NCI-H2171 (cell line): ENCODE results near the gene ACACB.

Experiments used
- DNase-seq: peaks from one replicate; lab custom pipeline; 2025; lab: John Stamatoyannopoulos, UW

ACACB gene

GRCh38 chr12:109115758-109116610 lies at the start of gene ACACB:
ACACB (plus strand) TSS chr12:109116587; CDS start chr12:109139406, 22,819 bp downstream.
- DNase-seq = no peak

GRCh38 chr12:109069307-109070271 lies 46.8 kb upstream of the ACACB start:
- no peak for DNase-seq

GRCh38 chr12:109074866-109075265 lies 41.5 kb upstream of the ACACB start:
- no peak for DNase-seq

- DNase-seq = no peak
Observed at GRCh38 chr12:109082751-109083150, 33.6 kb upstream of the ACACB start.

- no peak for DNase-seq
Observed at GRCh38 chr12:109084425-109084824, 32.0 kb upstream of the ACACB start.

- DNase-seq = no peak
Observed at GRCh38 chr12:109085590-109085989, 30.8 kb upstream of the ACACB start.

GRCh38 chr12:109087250-109087649 lies 29.1 kb upstream of the ACACB start:
- DNase-seq = no peak

- DNase-seq = no peak
Observed at GRCh38 chr12:109088818-109089217, 27.6 kb upstream of the ACACB start.

- no peak for DNase-seq
Observed at GRCh38 chr12:109089683-109090082, 26.7 kb upstream of the ACACB start.

- DNase-seq = no peak
Observed at GRCh38 chr12:109092497-109093021, 23.8 kb upstream of the ACACB start.

- peak; percentile 90 for DNase-seq
Observed at GRCh38 chr12:109093022-109093918, 23.1 kb upstream of the ACACB start, which contains the start of gene ALKBH2. ALKBH2 (minus strand) TSS chr12:109093472; CDS start chr12:109092786, 686 bp downstream.

GRCh38 chr12:109097140-109097434 lies 19.3 kb upstream of the ACACB start:
- DNase-seq = no peak

- peak; percentile 98 for DNase-seq
Observed at GRCh38 chr12:109097435-109098182, 18.8 kb upstream of the ACACB start, which contains the start of gene UNG. UNG (plus strand) TSS chr12:109097597; CDS start chr12:109097680, 83 bp downstream.

GRCh38 chr12:109098183-109098604 lies 18.2 kb upstream of the ACACB start:
- no peak for DNase-seq

- DNase-seq = no peak
Observed at GRCh38 chr12:109098651-109099050, 17.7 kb upstream of the ACACB start.

- no peak for DNase-seq
Observed at GRCh38 chr12:109099431-109100020, 16.9 kb upstream of the ACACB start.

GRCh38 chr12:109100741-109101140 lies 15.6 kb upstream of the ACACB start:
- no peak for DNase-seq

- no peak for DNase-seq
Observed at GRCh38 chr12:109102491-109102890, 13.9 kb upstream of the ACACB start.

GRCh38 chr12:109105176-109105575 lies 11.2 kb upstream of the ACACB start:
- no peak for DNase-seq

GRCh38 chr12:109109746-109110350 lies 6.5 kb upstream of the ACACB start:
- DNase-seq = no peak
